PFSK-1 (cell line): ENCODE data around the gene GUF1.

Source experiments
- FOXP2 ChIP-seq: optimal IDR thresholded peaks from 2 replicates; pipeline ENCODE3; 2011; ENCODE audit warnings: borderline replicate concordance, control low read depth, inconsistent platforms; ENCODE audit not compliant: insufficient read depth; ENCODE audit errors: extremely low read length, extremely low read depth
- POLR2AphosphoS5 ChIP-seq: IDR thresholded peaks from 2 replicates; pipeline ENCODE4 v1.6.1; 2012; ENCODE audit warnings: low read depth, mild to moderate bottlenecking, control low read depth, low read length, moderate library complexity
- REST ChIP-seq, 2 experiments: IDR thresholded peaks; 2 replicates each; pipeline versions ENCODE4 v1.6.1 to v1.8.0; 2011 to 2012; ENCODE audit warnings: low read depth in 2 of 2, low read length in 2 of 2, control low read depth in 1 of 2, inconsistent platforms in 1 of 2, mild to moderate bottlenecking in 1 of 2, moderate library complexity in 1 of 2; ENCODE audit not compliant: insufficient read depth in 1 of 2
- SIN3A ChIP-seq: IDR thresholded peaks from 2 replicates; pipeline ENCODE4 v1.6.1; 2012; ENCODE audit warnings: mild to moderate bottlenecking, low read length, moderate library complexity, borderline replicate concordance; ENCODE audit not compliant: insufficient read depth
- TAF1 ChIP-seq: IDR thresholded peaks from 2 replicates; pipeline ENCODE4 v1.6.1; 2012; ENCODE audit warnings: low read length, control low read depth, borderline replicate concordance; ENCODE audit not compliant: insufficient read depth

The GUF1 gene

DNA sequence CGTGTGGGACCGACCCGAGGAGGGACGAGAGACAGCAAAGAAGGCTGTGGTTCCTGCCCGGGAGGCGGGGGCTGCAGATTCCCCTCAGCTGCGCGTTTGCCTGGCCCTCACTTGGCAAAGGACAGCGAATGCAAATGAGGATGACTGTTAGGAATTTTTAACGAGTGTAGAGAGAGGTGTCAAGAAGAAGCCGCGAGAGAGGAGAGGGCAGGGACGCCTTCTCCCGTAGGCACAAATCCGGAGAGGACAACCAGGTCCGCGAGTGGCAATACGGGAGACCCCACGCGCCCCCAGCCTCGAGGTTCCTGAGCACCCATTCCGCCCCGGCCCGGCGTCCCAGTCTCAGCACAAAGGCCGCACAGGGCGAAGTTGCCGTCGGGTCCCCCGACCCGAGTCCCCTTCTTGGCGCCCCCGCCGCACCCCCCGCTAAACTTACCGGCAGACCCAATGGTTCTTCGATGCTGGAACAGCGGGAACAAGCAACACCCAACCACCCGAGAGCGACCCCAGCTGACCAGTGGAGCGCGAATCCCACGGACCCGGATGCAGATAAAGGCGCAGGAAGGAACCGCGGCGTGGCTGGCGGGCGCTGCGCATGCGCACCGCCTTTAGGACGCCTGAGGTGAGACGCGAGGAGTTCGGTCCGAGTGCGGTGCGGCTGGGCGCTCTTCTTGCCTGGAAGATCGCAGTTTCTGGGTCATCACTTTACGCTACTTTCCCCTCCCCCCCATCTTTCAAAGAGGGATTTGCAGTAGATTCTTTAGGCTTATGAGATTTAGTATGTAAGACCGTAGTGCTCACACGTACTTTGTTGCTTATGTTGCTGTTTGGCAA is 48.0 kb downstream of the GUF1 start, which contains the start of gene GNPDA2:
Gene GNPDA2, minus strand, starts transcription at position 519 of the 834 bp plus-strand sequence. CDS start 4,349 bp downstream, outside the sequence.
- TF ChIP-seq SIN3A (peak; percentile 38; the same call in 1 of the 2 replicates), REST (IDR thresholded peaks at IDR 0.05; ENCODE audit: insufficient read depth in 1 of 2, low read depth in 2 of 2, low read length in 2 of 2) (no peak), FOXP2 (no peak), TAF1 (peak; percentile 72; the same call in 1 of the 2 replicates), POLR2AphosphoS5 (peak; percentile 90)

GRCh38 chr4:44727471-44727870 is 49.3 kb downstream of the GUF1 start:
- no peak for TF ChIP-seq FOXP2
- TF ChIP-seq TAF1: no peak
- no peak for TF ChIP-seq POLR2AphosphoS5
- TF ChIP-seq REST (IDR thresholded peaks at IDR 0.05; ENCODE audit: insufficient read depth in 1 of 2, low read depth in 2 of 2, low read length in 2 of 2): no peak
- no peak for TF ChIP-seq SIN3A

DNA sequence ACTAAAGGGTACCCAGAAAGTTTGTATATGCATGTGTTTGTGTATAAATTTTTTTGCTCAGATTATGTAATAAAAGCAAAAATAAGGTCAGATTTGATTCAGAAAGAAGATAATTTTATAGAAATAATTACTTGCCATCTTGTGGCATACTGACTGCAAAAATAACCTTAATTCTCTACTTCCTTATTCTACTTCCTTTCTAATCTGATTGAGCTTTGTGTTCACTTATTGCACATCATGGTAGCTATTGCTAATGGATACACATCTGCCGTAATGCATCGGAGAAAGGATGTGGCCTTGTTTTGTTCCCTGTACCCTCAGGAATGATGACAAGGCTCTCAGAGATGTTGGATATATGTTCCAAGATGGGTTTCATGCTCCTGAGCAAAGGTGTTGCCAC is 58.7 kb downstream of the GUF1 start:
- TF ChIP-seq FOXP2: no peak
- TF ChIP-seq TAF1: no peak

GRCh38 chr4:44738615-44739014 is 60.4 kb downstream of the GUF1 start:
- TF ChIP-seq TAF1 (no peak), REST (IDR thresholded peaks at IDR 0.05; ENCODE audit: insufficient read depth in 1 of 2, low read depth in 2 of 2, low read length in 2 of 2) (no peak), FOXP2 (no peak), POLR2AphosphoS5 (no peak), SIN3A (no peak)

DNA sequence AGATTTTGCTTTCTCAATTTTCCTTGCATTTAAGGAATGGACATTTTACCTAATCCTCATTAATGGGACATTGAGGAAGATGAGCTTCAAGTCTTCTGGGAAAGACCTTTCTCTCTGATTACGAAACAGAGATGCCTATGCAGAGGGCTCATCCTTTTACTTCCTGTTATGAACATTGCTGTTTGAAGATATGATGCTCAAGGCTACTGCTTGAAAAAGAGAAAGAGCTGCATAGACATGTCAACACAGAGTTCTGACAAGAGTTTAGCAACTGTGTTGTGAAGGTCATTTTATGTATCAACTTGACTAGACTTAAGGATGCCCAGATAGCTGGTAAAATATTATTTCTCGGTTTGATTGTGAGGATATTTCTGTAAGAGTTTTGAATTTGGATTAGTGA is 62.0 kb downstream of the GUF1 start:
- TF ChIP-seq FOXP2 (no peak), REST (IDR thresholded peaks at IDR 0.05; ENCODE audit: insufficient read depth in 1 of 2, low read depth in 2 of 2, low read length in 2 of 2) (no peak)
